Liver (tissue), 9 donors: Measurements from ENCODE around the gene CDKN1B. TPM values are rescaled to one million over a fixed set of nuclear protein-coding genes. Genes with fewer than 3 reads are reported as not detected.

Experiments
- DNase-seq: peaks from one replicate; pipeline ENCODE4 v3.0.0-alpha.2; 2017; ENCODE audit warnings: low spot score
- H3K27ac ChIP-seq, 2 donors: one replicate each; pipeline ENCODE4 v1.7.0; 2013; ENCODE audit warnings: inconsistent platforms in 2 of 2, low read length in 2 of 2, control low read depth in 1 of 2, low read depth in 1 of 2, mild to moderate bottlenecking in 1 of 2
- H3K27me3 ChIP-seq, 4 donors: one replicate each; pipeline versions ENCODE4 v1.6.1 to v1.7.0; 2013; ENCODE audit warnings: low read length in 3 of 4, inconsistent platforms in 1 of 4, mild to moderate bottlenecking in 1 of 4, moderate library complexity in 1 of 4; ENCODE audit not compliant: control insufficient read depth in 4 of 4, insufficient read depth in 4 of 4
- H3K36me3 ChIP-seq, 4 donors: one replicate each; pipeline versions ENCODE4 v1.6.1 to v1.7.0; 2013; ENCODE audit warnings: low read length in 3 of 4, mild to moderate bottlenecking in 3 of 4, low read depth in 1 of 4, moderate library complexity in 1 of 4; ENCODE audit not compliant: control insufficient read depth in 4 of 4, insufficient read depth in 3 of 4
- H3K4me1 ChIP-seq, 4 donors: one replicate each; pipeline versions ENCODE4 v1.6.1 to v1.7.0; 2013; ENCODE audit warnings: low read length in 3 of 4, mild to moderate bottlenecking in 3 of 4, moderate library complexity in 1 of 4; ENCODE audit not compliant: control insufficient read depth in 4 of 4, insufficient read depth in 4 of 4
- H3K4me3 ChIP-seq, 3 donors: one replicate each; pipeline versions ENCODE4 v1.6.1 to v1.7.0; 2013; ENCODE audit warnings: low read length in 3 of 3, control low read depth in 1 of 3, low read depth in 1 of 3, mild to moderate bottlenecking in 1 of 3
- H3K9ac ChIP-seq, 2 donors: one replicate each; pipeline ENCODE4 v1.7.0; 2013; ENCODE audit warnings: low read length in 2 of 2, mild to moderate bottlenecking in 2 of 2, moderate library complexity in 2 of 2, control low read depth in 1 of 2, low read depth in 1 of 2
- H3K9me3 ChIP-seq, 4 donors: one replicate each; pipeline versions ENCODE4 v1.6.1 to v1.7.0; 2013; ENCODE audit warnings: low read length in 3 of 4; ENCODE audit not compliant: control insufficient read depth in 4 of 4
- EGR1 ChIP-seq, 2 donors: IDR thresholded peaks; 2 replicates each; pipeline ENCODE4 v1.6.1; 2016 to 2018; ENCODE audit warnings: antibody characterized with exemption in 2 of 2, low read depth in 2 of 2
- FOXA1 ChIP-seq: IDR thresholded peaks from 2 replicates; pipeline ENCODE4 v1.6.1; 2016; ENCODE audit warnings: antibody characterized with exemption
- FOXA2 ChIP-seq: IDR thresholded peaks from 2 replicates; pipeline ENCODE4 v1.6.1; 2016; ENCODE audit warnings: antibody characterized with exemption
- HNF4A ChIP-seq, 2 donors: conservative IDR thresholded peaks; 2 replicates each; pipeline ENCODE4 v1.6.1; 2016; ENCODE audit warnings: antibody characterized with exemption in 2 of 2, mild to moderate bottlenecking in 2 of 2
- HNF4G ChIP-seq: IDR thresholded peaks from 2 replicates; pipeline ENCODE4 v1.6.1; 2016; ENCODE audit warnings: antibody characterized with exemption
- JUND ChIP-seq, 2 donors: IDR thresholded peaks; 2 replicates each; pipeline ENCODE4 v1.6.1; 2016; ENCODE audit warnings: antibody characterized with exemption in 2 of 2
- NR2F2 ChIP-seq: IDR thresholded peaks from 2 replicates; pipeline ENCODE4 v1.6.1; 2016; ENCODE audit warnings: antibody characterized with exemption
- RAD21 ChIP-seq, 2 donors: IDR thresholded peaks; 2 replicates each; pipeline ENCODE4 v1.6.1; 2016; ENCODE audit warnings: antibody characterized with exemption in 2 of 2, mild to moderate bottlenecking in 2 of 2
- RXRA ChIP-seq, 2 donors: IDR thresholded peaks; 2 replicates each; pipeline ENCODE4 v1.6.1; 2017 to 2018; ENCODE audit warnings: antibody characterized with exemption in 2 of 2, mild to moderate bottlenecking in 1 of 2
- SP1 ChIP-seq: IDR thresholded peaks from 2 replicates; pipeline ENCODE4 v1.6.1; 2018; ENCODE audit warnings: antibody characterized with exemption, mild to moderate bottlenecking
- TAF1 ChIP-seq: conservative IDR thresholded peaks from 2 replicates; pipeline ENCODE4 v1.6.1; 2016; ENCODE audit warnings: antibody characterized with exemption, mild to moderate bottlenecking
- YY1 ChIP-seq: IDR thresholded peaks from 2 replicates; pipeline ENCODE4 v1.6.1; 2016; ENCODE audit warnings: antibody characterized with exemption, mild to moderate bottlenecking
- WGBS: extraction: QIAGEN DNeasy Blood & Tissue Kit; methylation state at CpG from one replicate; pipeline ENCODE4 v1.1.7; 2013; 5-methylcytosine and 5-hydroxymethylcytosine counted together
- polyA plus RNA-seq, 2 donors: library from polyadenylated mRNA; stranded (reverse) in 1 of 2; unstranded in 1 of 2; fragments of 200-250 nt in 1 of 2; fragments of >200 nt in 1 of 2; fragmentation: Nextera tagmentation in 1 of 2; extraction: Ambion mirVana in 1 of 2; gene quantifications; one replicate each; pipeline versions ENCODE4 v1.2.1 to v1.2.3, GENCODE V29; 2013 to 2015
- total RNA-seq, 2 donors: library from RNA; depleted of rRNA; stranded (reverse); fragments of >200 nt; gene quantifications; one replicate each; pipeline ENCODE4 v1.2.3, GENCODE V29; 2014
- TF ChIP-seq, protein P1 (sequence below): IDR thresholded peaks from 2 replicates; pipeline ENCODE4 v1.6.1; 2016; ENCODE audit warnings: antibody characterized with exemption
- TF ChIP-seq, protein P2 (sequence below): IDR thresholded peaks from 2 replicates; pipeline ENCODE4 v1.6.1; 2016; ENCODE audit warnings: antibody characterized with exemption, mild to moderate bottlenecking
- donor health status: healthy.
- donor health status: healthy.
- donor health status: healthy.
- donor health status: healthy.
- donor health status: healthy.

CDKN1B gene
- total and polyA plus RNA-seq, 4 donors: 7.8 to 67.5 (median 22.5) TPM

DNA sequence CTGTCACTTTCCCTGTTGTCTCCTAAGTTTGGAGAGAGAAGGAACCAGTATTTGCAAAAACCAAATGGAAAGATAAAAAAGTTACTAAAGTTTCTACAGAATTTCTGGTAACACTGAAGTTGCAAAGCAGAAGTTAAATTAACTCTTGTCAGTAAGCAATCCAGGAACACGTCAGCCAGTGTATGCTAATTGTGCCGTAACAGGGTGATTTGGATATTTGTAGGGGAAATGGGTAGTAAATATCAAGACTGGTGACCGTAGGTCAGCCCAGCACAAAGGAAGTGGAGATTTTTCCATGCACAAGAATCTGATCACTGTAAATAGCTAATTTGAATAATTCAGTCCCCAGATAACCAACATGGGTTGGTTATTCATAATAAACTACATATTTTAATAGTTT is 2.3 kb downstream of the CDKN1B start:
- no peak for DNase-seq
- Histone ChIP-seq H3K4me3 (peak overlapping the region in 2 of 3 donors; percentile 77 to 98), H3K4me1 (peaks cover 6 to 50% (median 40%) of the 10 kb centered on the region in 4 donors), H3K9ac (peak overlapping the region; percentile 98 to 100), H3K27ac (peak overlapping the region; percentile 98 to 99), H3K9me3 (no peaks in the 10 kb centered on the region), H3K36me3 (peaks cover 0 to 9% (median 0%) of the 10 kb centered on the region in 4 donors), H3K27me3 (no peaks in the 10 kb centered on the region)
- TF ChIP-seq RAD21 (IDR thresholded peaks at IDR 0.05) (no peak), FOXA1 (no peak), SP1 (no peak), NR2F2 (no peak), YY1 (no peak), JUND (IDR thresholded peaks at IDR 0.05) (no peak), HNF4G (no peak), EGR1 (IDR thresholded peaks at IDR 0.05; ENCODE audit: low read depth in 2 of 2) (no peak), RXRA (IDR thresholded peaks at IDR 0.05) (no peak), HNF4A (conservative IDR thresholded peaks at IDR 0.05) (no peak)
- TF ChIP-seq, protein P1, sequence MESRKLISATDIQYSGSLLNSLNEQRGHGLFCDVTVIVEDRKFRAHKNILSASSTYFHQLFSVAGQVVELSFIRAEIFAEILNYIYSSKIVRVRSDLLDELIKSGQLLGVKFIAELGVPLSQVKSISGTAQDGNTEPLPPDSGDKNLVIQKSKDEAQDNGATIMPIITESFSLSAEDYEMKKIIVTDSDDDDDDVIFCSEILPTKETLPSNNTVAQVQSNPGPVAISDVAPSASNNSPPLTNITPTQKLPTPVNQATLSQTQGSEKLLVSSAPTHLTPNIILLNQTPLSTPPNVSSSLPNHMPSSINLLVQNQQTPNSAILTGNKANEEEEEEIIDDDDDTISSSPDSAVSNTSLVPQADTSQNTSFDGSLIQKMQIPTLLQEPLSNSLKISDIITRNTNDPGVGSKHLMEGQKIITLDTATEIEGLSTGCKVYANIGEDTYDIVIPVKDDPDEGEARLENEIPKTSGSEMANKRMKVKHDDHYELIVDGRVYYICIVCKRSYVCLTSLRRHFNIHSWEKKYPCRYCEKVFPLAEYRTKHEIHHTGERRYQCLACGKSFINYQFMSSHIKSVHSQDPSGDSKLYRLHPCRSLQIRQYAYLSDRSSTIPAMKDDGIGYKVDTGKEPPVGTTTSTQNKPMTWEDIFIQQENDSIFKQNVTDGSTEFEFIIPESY: no peak
- 32% methylated on average over 3 of the region's 3 CpGs for WGBS

DNA sequence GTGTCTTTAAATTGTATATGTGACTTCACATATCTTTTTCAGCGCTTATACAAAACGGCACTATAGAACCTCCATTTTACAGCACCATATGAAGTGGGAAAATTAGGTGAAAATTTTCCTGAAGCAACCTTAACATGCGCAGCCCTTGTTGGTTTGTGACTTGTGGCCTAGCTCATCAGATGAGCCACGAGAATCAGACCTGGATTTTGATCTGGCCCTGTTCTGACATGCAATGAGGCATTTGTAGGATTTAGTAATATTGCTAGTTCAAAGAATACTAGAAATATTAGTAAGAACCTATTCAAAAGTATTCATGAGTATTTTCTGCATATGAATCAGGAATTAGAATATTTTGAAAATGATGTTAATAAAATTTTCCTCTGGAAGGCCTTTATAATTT is 2.9 kb downstream of the CDKN1B start:
- Histone ChIP-seq H3K9me3 (no peaks in the 10 kb centered on the region), H3K4me3 (peak overlapping the region in 1 of 3 donors; percentile 77), H3K9ac (peak overlapping the region; percentile 18 to 100), H3K27me3 (no peaks in the 10 kb centered on the region), H3K4me1 (peaks cover 6 to 52% (median 41%) of the 10 kb centered on the region in 4 donors), H3K27ac (peak overlapping the region; percentile 19 to 99), H3K36me3 (peaks cover 0 to 9% (median 0%) of the 10 kb centered on the region in 4 donors)
- 52% methylated on average over 4 of the region's 4 CpGs for WGBS
- TF ChIP-seq, protein P1: no peak
- no peak for TF ChIP-seq RXRA (IDR thresholded peaks at IDR 0.05)
- TF ChIP-seq JUND (IDR thresholded peaks at IDR 0.05): no peak
- TF ChIP-seq RAD21 (IDR thresholded peaks at IDR 0.05): no peak
- TF ChIP-seq, protein P2, sequence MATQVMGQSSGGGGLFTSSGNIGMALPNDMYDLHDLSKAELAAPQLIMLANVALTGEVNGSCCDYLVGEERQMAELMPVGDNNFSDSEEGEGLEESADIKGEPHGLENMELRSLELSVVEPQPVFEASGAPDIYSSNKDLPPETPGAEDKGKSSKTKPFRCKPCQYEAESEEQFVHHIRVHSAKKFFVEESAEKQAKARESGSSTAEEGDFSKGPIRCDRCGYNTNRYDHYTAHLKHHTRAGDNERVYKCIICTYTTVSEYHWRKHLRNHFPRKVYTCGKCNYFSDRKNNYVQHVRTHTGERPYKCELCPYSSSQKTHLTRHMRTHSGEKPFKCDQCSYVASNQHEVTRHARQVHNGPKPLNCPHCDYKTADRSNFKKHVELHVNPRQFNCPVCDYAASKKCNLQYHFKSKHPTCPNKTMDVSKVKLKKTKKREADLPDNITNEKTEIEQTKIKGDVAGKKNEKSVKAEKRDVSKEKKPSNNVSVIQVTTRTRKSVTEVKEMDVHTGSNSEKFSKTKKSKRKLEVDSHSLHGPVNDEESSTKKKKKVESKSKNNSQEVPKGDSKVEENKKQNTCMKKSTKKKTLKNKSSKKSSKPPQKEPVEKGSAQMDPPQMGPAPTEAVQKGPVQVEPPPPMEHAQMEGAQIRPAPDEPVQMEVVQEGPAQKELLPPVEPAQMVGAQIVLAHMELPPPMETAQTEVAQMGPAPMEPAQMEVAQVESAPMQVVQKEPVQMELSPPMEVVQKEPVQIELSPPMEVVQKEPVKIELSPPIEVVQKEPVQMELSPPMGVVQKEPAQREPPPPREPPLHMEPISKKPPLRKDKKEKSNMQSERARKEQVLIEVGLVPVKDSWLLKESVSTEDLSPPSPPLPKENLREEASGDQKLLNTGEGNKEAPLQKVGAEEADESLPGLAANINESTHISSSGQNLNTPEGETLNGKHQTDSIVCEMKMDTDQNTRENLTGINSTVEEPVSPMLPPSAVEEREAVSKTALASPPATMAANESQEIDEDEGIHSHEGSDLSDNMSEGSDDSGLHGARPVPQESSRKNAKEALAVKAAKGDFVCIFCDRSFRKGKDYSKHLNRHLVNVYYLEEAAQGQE: no peak
- no peak for TF ChIP-seq TAF1
- no peak for TF ChIP-seq HNF4G
- TF ChIP-seq EGR1 (IDR thresholded peaks at IDR 0.05; ENCODE audit: low read depth in 2 of 2): no peak
- TF ChIP-seq FOXA2: no peak
- DNase-seq: no peak
